CD4-positive, alpha-beta T cell treated with Interleukin-17A for 1 hour (primary cell): ENCODE results near the gene ZNF169.
"Not testable (repeated sequence)": the region's sequence is repeated elsewhere in the genome, so short reads cannot be mapped to it uniquely, and the experiment has no call there.

Experiments
- DNase-seq: peaks from one replicate; pipeline ENCODE4 v3.0.0-alpha.2; 2020

ZNF169 gene

DNA sequence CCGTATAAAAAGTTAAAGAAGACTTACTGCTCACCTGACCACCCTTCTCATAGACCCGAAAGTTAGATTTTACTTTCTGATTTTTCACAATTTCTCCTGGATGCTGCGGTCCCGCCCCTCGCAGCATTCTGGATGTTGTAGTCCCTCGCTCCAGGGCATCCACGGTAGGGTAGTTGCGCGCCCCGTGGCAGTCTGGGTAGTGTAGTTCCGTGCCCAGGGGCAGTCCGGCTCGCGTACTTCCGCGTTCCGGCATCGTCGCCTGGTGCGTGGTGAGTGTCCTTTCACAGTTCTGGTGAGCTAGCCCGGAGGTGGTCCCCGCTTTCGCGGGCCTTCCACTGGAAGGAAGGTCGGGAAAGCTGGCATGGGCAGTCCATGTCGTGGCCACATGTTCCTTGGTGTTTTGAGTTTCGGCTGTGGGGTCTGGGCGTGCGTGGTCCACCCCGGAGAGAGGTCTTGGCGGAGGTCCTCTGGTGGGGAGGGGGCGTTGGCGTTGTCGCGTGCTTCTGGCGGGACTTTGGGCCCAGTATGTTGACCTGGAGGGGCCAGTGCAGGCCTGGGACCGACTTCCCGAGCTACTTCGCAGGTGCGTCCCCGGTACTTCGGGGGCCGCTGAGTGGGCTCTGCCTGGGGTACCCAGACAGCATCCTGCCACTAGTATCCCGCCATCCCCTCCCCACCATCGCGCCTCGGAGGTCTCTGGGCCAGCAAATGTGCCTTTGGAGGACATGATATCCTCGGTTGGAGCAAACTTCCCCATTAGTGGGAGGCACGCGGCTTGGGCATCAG lies at the start of gene ZNF169:
ZNF169 (plus strand) TSS at position 222 of the 786 bp plus-strand sequence. CDS start 19,515 bp downstream, outside the sequence.
- DNase-seq: peak; percentile 90

DNA sequence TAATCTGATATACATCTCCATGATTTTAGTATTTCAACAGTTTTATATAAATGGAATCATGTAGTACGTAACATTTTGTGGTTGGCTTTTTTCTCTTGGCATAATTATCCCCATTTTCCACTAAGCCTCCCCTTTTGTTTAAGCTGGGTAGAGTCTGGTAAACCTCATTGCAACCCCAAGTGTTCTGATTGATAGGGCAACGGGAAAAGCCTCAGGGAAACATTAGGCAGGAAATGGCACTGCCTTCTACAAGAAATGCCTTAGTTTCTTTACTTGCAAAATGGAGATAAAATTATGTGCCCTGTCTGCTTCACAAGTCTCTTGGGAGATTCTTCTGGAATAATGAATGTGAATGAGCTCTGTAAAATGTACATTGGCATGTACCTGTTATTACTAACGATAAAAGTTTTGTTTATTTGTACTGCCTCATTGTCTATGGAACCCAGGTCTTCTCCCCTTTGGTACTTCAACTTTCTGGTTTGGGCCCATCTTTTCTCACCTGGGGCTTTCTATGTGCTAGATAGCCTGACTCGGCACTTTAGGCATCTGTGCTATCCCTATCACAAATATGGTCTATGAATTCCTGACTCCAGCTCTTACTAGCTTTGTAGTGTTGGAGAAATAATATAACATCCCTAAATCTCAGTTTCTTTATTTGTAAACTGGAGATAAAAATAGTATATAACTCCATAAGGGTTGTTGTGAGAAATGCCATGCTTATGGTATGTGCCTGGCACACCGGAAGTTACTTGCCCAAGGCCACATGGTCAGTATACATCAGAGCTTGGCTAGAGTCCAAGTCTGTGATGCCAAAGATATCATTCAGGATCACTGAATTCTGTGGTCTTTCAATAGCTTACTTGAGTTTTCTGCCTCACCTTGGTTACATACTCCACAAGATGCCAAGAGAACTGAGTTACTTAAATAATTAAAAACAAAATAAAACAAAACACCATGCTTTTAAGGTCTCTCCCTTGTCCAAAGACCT lies 48.2 kb upstream of the ZNF169 start:
- DNase-seq: no peak

DNA sequence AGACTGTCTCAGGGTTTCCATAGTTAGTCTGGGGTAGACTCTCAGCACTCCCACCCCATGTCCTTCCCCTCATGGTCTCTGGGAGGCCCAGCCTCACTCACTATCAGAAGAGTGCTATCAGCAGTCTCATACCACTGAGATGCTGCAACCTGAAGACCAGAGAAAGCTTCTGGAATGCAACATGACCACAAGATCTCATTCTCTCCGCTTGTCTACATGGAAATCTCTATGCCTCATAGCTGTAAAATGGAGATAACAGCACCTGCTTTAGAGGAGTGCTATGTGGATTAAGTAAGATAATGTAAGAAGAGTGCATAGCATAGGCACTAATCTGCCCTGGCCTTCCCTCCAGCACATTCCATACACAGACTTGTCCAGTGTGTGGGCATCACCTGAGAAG lies 47.0 kb upstream of the ZNF169 start:
- DNase-seq: no peak

DNA sequence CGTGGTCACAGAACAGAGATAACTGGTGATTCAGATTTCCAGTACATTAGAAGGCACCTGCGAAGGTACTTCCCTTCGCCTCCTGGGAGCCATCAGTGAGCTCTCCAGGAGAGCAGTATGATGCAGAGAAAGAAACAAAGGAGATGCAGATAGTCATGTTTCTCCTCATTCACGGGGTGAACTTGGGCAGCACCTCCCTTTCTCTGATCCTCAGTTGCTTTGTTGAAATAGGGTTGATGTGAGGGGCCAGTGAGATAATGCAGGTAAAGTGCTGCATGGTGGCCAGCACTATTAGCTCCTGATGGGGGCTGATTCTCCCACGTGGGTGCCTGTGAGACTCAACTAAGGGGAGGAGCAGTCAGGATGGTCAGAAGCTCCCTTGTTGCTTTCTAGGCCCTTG lies 46.6 kb upstream of the ZNF169 start:
- no peak for DNase-seq

DNA sequence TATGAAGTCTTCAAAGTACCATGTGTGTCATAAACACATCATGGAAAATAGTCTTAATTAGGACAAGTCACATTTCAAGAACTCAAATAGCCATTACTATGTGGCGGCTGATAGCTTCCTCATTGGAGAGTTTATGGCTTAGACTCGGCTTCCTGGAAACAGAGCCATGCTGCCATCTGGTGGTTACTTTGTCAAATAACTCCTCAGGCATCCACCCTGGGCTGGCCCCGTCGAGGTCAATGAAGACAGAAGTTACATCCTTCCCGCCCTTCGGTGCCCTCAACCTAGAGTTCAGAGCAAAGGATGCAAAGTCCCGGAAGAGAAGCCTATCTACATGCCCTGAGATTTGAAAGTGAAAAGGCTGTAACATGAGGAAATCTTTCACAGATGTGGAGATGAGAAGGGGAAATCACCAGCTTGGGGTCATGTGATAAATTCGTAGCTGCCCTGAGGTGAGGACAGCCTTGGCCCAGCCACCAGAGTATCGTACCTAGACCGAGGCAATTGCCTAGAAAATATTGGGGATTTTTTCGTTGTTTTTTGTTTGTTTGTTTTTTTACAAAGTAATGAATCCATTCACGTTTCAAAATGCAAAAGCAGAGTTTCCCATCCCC lies 45.5 kb upstream of the ZNF169 start:
- peak; percentile 82 for DNase-seq

DNA sequence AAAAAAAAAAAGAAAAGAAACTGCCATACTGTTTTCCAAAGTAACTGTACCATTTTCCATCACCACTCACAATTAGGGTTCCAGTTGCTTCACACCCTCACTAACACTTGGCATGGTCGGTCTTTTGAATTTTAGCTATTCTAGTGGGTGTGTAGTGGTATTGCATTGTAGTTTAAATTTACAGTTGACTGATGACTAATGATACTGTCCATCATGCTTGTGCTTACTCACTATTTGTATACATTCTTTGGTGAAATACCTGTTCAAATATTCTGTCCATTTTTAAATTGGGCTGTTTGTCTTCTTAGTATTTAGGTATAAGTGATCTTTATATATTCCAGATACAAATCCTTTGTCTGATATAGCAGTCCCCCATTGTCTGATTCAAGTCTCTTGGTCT lies 36.2 kb upstream of the ZNF169 start:
- no peak for DNase-seq

DNA sequence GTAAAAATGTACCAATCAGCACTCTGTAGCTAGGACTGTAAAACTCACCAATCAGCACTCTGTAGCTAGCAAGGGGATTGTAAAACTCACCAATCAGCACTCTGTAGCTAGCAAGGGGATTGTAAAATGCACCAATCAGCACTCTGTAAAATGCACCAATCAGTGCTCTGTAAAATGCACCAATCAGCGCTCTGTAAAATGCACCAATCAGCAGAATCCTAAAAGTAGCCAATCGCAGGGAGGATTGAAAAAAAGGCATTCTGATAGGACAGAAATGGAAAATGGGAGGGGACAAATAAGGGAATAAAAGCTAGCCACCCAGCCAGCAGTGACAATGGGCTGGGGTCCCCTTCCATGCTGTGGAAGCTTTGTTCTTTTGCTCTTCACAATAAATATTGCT lies 33.7 kb upstream of the ZNF169 start:
- DNase-seq: not testable (repeated sequence)

DNA sequence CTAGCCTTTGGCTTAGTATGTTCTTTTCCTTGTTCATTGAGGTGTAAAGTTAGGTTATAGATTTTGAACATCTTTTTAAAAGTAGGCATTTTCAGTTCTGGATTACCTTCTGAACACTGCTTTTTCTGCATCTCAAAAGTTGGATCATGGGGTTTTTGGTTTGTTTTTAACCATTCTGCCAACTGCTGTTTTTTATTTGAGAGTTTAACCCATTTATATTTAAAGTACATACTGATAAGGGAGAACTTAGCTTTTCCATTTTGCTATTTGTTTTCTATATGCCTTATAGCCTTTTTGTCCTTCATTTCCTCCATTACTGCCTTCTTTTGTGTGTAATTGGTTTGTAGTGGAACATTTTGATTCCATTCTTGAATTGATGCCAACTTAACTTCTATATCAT lies 30.5 kb upstream of the ZNF169 start:
- no peak for DNase-seq

DNA sequence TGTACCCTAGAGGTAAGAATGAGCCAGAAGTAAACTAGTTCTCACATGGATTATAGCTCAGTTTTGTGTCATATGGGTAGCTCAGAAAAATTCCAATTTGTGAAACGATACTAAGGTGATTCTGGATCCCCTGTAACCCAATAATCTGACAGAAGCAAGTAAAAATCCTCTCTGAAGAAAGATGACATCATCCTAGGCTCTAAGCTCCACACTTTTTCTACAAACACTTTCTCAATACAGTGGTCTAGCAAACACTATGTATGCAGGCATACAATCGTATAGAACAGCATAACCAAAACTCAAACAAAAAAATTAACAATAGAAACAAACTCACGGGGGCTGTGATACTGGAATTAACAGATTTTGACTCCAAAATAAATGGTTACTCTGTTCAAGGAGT lies 26.7 kb upstream of the ZNF169 start:
- DNase-seq: no peak

DNA sequence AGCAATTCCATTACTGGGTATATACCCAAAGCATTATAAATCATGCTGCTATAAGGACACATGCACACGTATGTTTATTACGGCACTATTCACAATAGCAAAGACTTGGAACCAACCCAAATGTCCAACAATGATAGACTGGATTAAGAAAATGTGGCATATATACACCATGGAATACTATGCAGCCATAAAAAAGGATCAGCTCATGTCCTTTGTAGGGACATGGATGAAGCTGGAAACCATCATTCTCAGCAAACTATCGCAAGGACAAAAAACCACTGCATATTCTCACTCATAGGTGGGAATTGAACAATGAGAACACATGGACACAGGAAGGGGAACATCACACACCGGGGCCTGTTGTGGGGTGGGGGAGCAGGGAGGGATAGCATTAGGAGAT lies 18.0 kb upstream of the ZNF169 start:
- DNase-seq: not testable (repeated sequence)

DNA sequence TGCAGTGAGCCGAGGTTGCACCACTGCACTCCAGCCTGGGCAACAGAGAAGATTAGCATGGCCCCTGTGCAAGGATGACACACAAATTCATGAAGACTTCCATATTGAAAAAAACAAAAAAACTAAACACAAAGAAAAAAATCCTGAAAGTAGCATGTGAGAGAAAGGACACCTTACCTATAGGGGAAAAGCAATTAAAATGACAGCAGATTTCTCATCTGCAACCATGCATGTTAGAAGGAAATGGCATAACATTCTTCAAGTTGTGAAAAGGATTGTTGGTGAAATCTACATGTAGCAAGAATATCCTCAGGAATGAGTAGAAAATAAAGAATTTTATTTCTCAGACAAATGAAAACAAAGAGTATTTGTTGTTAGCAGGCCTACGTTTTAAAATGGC lies 13.4 kb upstream of the ZNF169 start:
- no peak for DNase-seq

DNA sequence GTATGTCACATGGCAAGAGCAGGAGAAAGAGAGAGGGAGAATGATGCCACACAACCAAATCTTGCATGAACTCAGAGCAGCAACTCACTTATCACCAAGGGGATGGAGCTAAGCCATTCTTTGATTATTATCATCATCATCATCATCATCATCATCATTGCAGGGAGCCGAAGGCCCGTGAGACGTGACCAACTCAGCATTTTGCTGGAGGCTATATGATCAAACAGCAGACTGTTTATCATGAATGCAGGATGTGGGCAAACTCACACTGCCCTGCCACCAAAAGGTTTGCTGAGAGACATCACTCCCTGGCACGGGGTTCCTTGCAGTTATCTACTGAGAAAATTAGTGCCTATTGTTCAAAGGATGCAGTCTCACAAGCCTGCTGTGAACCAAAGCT lies 8.6 kb upstream of the ZNF169 start:
- peak; percentile 25 for DNase-seq

DNA sequence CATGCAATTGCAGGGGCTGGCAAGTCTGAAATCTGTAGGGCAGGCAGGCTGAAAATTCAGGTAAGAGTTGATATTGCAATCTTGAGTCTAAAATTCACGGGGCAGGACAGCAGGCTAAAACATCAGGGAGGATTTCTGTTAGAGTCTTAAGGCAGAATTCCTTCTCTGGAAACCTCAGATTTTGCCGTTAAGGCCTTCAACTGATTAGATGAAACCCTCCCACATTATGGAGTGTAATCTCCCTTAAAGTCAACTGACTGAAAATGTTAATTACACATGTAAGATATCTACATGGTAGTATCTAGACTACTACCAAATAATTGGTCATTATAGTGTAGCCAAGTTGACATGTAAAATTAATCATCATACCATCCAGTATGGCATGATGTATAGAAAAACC lies 3.1 kb upstream of the ZNF169 start:
- DNase-seq: no peak

DNA sequence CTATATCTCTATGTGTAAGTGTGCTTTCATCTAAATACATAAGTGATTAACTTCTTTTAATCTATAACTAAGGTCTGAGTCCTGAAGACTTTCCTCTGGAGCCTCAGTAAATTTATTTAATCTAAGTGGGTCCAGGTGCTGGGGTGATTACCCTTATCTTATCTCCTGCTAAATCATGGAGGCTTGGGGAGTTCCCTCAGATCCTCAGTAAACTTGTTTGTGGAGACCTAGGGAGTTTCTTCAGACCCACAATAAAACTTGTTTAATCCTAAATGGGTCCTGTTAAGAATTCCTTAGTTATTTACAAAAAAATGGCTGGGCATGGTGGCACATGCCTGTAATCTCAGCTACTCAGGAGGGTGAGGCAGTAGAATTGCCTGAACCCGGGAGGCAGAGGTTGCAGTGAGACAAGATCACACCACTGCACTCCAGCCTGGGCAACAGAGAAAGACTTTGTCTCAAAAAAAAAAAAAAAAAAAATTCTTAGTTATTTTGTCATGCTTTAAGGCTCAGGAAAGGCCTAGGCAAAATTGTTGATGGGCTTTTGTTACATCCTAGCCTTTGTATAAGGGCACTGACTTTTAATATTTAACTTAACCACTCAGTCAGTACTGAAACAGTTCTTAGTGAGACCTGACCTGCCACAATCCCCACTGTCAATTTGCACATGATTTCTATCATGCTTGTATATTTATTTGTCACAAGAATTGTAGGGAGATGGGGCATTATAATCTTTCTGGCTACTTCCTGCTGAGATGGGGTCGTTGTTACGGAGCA lies 6.7 kb downstream of the ZNF169 start:
- DNase-seq: not testable (repeated sequence)

DNA sequence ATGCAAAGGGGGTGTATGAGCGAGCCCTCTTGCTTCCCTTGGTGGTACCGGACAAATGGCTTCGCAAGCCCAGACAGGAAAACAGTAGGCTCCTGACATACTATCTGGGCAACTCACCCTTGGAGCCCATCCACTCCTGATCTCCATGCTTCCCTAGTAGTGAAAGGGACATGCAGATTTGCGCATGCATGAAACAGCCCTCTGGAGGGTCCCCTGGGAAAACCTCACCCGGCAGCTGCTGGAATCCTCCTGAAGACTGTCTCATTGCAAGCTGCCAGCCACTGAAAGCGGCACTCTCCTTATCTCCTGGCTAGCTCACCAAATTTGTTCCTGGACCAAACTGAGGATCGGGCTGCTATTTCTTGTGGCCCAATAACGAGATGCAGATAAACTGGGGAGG lies 10.2 kb downstream of the ZNF169 start:
- DNase-seq: no peak

DNA sequence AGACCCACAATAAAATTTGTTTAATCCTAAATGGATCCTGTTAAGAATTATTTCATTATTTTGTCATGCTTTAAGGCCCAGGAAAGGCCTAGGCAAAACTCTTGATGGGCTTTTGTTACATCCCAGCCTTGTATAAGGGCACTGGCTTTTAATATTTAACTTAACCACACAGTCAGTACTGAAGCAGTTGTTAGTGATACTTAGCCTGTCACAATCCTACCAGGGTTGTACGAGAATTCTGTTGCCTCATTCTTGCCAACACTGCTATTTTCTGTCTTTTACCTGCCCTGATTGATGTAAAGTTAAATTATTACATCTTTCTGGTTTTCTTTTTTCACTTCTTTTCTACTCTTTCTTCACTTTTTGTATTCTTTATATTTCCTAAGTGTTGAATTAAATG lies 10.9 kb downstream of the ZNF169 start:
- DNase-seq: no peak

DNA sequence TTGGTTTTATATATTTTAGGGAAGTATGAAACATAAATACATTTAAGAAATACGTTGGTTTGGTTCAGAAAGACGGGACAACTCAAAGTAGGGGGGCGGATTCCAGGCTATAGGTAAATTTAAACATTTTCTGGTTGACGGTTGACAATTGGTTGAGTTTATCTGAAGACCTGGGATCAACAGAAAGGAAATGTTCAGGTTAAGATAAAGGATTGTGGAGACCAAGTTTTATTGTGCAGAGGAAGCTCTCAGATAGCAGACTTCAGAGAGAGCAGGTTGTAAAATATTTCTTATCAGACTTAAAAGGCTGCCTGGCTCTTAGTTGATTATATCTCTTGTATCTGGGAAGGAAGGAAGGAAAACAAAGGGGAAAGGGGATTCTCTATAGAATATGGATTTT lies 17.9 kb downstream of the ZNF169 start:
- not testable (repeated sequence) for DNase-seq

DNA sequence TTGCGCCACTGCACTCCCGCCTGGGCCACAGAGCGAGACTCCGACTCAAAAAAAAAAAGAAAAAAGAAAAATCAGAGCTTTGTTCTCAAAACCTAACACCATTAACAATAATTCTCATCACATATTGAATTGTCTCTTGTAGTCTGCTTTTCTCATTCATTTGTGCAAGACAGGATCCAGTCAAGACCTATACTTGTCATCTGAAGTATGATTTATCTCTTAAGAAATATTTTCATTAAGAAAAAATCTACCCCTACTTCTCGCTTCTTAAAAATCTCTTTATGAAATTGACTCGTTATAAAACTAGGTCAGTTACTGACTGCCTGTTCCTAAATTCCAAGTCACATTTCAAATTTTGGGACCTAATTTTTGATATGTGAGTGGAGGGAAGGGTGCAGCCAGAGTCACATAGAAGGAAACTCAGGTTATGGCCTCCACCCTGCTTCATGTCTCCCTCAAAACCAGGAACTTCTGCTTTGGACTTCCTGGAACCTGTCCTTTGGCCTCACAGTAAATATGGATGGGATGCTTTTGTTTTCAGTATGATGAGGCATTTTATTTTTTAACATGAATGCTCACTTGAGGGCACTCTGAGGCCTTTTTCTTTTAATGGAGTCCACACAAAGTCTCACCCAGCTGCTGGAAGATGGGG lies 18.9 kb downstream of the ZNF169 start:
- no peak for DNase-seq

DNA sequence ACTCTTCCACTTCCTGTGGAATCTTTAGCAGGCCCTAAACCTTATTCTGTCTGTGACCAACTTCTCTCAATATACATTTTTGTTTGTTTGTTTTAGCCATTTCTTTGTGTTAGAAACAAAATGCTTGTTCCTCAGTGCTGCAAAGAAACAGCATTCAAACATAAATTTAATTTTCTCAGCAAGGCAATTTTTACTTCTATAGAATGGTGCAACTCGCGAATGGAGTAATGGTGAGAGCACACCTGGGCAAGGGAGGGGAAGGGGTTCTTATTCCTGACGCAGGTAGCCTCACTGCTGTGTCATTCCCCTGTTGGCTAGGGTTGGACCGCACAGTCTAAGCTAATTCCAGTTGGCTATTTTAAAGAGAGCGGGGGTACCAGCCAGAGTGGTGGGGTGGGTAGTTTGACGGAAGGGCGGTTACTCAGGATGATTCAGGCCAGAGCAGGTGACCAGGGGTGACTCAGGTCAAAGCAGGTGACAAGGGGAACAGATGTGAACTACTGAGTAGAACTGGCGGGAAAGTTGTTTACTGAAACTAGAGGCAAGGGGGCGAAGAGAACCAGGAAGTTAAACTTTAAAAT lies 21.4 kb downstream of the ZNF169 start:
- no peak for DNase-seq

DNA sequence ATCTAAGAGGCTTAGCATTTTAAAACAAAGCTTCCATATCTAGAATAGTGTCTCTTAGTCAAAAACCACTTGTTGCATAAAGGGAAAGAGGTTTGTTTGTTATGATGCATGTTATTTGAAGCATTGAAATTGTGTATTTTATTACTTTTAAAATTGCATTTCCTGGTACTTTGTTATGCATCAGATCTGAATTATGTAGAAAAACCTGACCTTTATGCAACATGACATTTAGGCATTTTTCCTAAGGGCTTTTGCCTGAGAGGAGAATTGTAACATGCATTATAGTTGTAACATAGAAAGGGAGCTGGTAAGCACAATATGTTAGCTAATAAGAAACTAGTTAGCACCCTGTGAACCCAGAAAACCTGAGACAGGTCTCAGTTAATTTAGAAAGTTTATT lies 22.0 kb downstream of the ZNF169 start:
- DNase-seq: no peak

DNA sequence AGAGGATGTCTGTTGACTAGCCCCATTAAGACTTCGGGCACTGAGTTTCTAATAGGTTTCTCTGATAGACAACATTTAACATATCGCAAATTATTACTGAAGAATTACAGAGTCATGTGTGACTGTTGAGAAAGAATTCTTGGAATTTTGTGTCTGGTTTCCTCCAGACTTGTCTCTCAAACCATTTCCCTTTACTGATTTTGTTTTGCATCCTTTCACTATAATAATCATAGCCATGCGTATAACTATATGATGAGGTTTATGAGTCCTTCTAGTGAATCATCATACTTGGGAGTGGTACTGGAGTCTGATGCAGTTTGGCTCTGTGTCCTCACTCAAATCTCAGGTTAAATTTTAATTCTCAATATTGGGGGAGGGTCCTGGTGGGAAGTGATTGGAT lies 27.0 kb downstream of the ZNF169 start:
- no peak for DNase-seq
